GM12878 (cell line): ENCODE results near the gene MYH7. TPM values are rescaled to one million over a fixed set of nuclear protein-coding genes. Genes with fewer than 3 reads are reported as not detected.
"Not testable (repeated sequence)": the region's sequence is repeated elsewhere in the genome, so short reads cannot be mapped to it uniquely, and the experiment has no call there.

Experiments used
- ATAC-seq: fragments of 200-7000 bp; cut with Tn5 transposase; 3 replicates; pipeline ENCODE4 v1.9.1; 2020; ENCODE audit warnings: mild to moderate bottlenecking, moderate library complexity
- BruUV-seq: library from RNA; stranded (reverse); fragments of 400-500 nt; replicated peaks from 2 replicates; lab custom pipeline; 2021; lab: Mats Ljungman, UMichigan
- CTCF ChIA-PET: fragments of 300-600 bp; sonication (Branson Sonifier 250); formaldehyde crosslinking; extraction: SDS; loops from one replicate; lab custom pipeline; 2021; ENCODE audit warnings: inconsistent platforms; lab: Yijun Ruan, JAX
- POLR2A ChIA-PET: fragments of 350-600 bp; formaldehyde crosslinking; extraction: SDS; loops from one replicate; lab custom pipeline; 2021; ENCODE audit warnings: inconsistent platforms; lab: Charles Lee
- RAD21 ChIA-PET: fragments of 300-600 bp; sonication (Branson Sonifier 250); formaldehyde crosslinking; loops from one replicate; lab custom pipeline; 2023; ENCODE audit warnings: antibody characterized with exemption; ENCODE audit not compliant: unreplicated experiment; lab: Charles Lee
- SMC1A ChIA-PET: fragments of 300-600 bp; sonication (Branson Sonifier 250); formaldehyde crosslinking; loops from one replicate; lab custom pipeline; 2023; ENCODE audit not compliant: unreplicated experiment, uncharacterized antibody; lab: Charles Lee
- DNase-seq: peaks from one replicate; pipeline ENCODE4 v3.0.0-alpha.2; 2011; ENCODE audit warnings: low read depth, low spot score
- FAIRE-seq: peaks from 3 replicates; lab custom pipeline; 2011; peaks lifted over from hg19 to GRCh38; lab: Jason Lieb, UNC
- H2AFZ ChIP-seq: 2 replicates; pipeline ENCODE4 v1.6.0; 2011; ENCODE audit warnings: low read depth, low read length, control low read depth; ENCODE audit not compliant: control insufficient read depth
- H3K27ac ChIP-seq: 2 replicates; pipeline ENCODE4 v1.5.1; 2011; ENCODE audit warnings: control low read depth; ENCODE audit not compliant: control insufficient read depth, insufficient read depth
- H3K27me3 ChIP-seq, 2 experiments: replicated peaks in 1 of 2; 2 replicates each; pipeline versions ENCODE4 v1.6.0 to v1.6.1; 2011; ENCODE audit warnings: low read length in 1 of 2; ENCODE audit not compliant: control insufficient read depth in 2 of 2, insufficient read depth in 2 of 2
- H3K36me3 ChIP-seq, 2 experiments: 2 replicates each; pipeline ENCODE4 v1.5.1; 2011; ENCODE audit warnings: low read length in 1 of 2; ENCODE audit not compliant: control insufficient read depth in 2 of 2, insufficient read depth in 2 of 2
- H3K4me1 ChIP-seq: 2 replicates; pipeline ENCODE4 v1.6.1; 2011; ENCODE audit warnings: mild to moderate bottlenecking, low read length, moderate library complexity, mixed read lengths; ENCODE audit not compliant: control insufficient read depth, insufficient read depth
- H3K4me2 ChIP-seq: 2 replicates; pipeline ENCODE4 v1.6.0; 2011; ENCODE audit warnings: control low read depth; ENCODE audit not compliant: control insufficient read depth, insufficient read depth
- H3K4me3 ChIP-seq: fragments of 200-600 bp; sonication (generic); 2 replicates; pipeline ENCODE4 v1.5.1; 2016
- H3K79me2 ChIP-seq: 2 replicates; pipeline ENCODE4 v1.6.0; 2011; ENCODE audit warnings: low read length; ENCODE audit not compliant: control insufficient read depth, insufficient read depth
- H3K9ac ChIP-seq: 2 replicates; pipeline ENCODE4 v1.8.0; 2011; ENCODE audit warnings: low read length, control low read depth, mixed read lengths; ENCODE audit not compliant: control insufficient read depth, insufficient read depth
- H3K9me3 ChIP-seq: replicated peaks from 3 replicates; pipeline ENCODE4 v1.5.1; 2011; ENCODE audit warnings: mild to moderate bottlenecking, low read length; ENCODE audit not compliant: control insufficient read depth, insufficient read depth
- H4K20me1 ChIP-seq: 2 replicates; pipeline ENCODE4 v1.6.0; 2011; ENCODE audit not compliant: control insufficient read depth, insufficient read depth
- ATF7 ChIP-seq: fragments of 450-650 bp; IDR thresholded peaks from 2 replicates; pipeline ENCODE4 v1.6.1; 2016; ENCODE audit warnings: low read depth, mild to moderate bottlenecking
- ETV6 ChIP-seq, 2 experiments: fragments of 450-650 bp in 1 of 2; IDR thresholded peaks in 1 of 2; conservative IDR thresholded peaks in 1 of 2; 2 replicates each; pipeline ENCODE4 v1.6.1; 2014; ENCODE audit warnings: antibody characterized with exemption in 1 of 2, borderline replicate concordance in 1 of 2, low read depth in 1 of 2, mild to moderate bottlenecking in 1 of 2, moderate library complexity in 1 of 2
- IKZF1 ChIP-seq: fragments of 450-650 bp; conservative IDR thresholded peaks from 2 replicates; pipeline ENCODE4 v1.6.1; 2017; ENCODE audit warnings: antibody characterized with exemption, mild to moderate bottlenecking
- JUNB ChIP-seq: IDR thresholded peaks from 2 replicates; pipeline ENCODE4 v1.6.1; 2016; ENCODE audit warnings: antibody characterized with exemption, mild to moderate bottlenecking
- NKRF ChIP-seq: fragments of 450-650 bp; conservative IDR thresholded peaks from 2 replicates; pipeline ENCODE4 v1.6.1; 2017; ENCODE audit warnings: mild to moderate bottlenecking, moderate library complexity
- RB1 ChIP-seq: fragments of 450-650 bp; formaldehyde crosslinking; IDR thresholded peaks from 2 replicates; pipeline ENCODE4 v1.6.1; 2017; ENCODE audit warnings: mild to moderate bottlenecking, borderline replicate concordance
- RCOR1 ChIP-seq: conservative IDR thresholded peaks from 2 replicates; pipeline ENCODE4 v1.6.1; 2012; ENCODE audit warnings: low read depth, low read length, improper control_type of control experiment
- SPI1 ChIP-seq: IDR thresholded peaks from 2 replicates; pipeline ENCODE4 v1.6.1; 2011; ENCODE audit warnings: low read depth, mild to moderate bottlenecking, low read length, moderate library complexity, borderline replicate concordance; ENCODE audit not compliant: insufficient read depth
- WGBS: methylation state at CpG from one replicate; pipeline ENCODE4 v1.1.6; 2016; ENCODE audit warnings: low lambda C conversion rate; ENCODE audit not compliant: insufficient replicate concordance, insufficient coverage; ENCODE audit errors: missing lambda C conversion rate; 5-methylcytosine and 5-hydroxymethylcytosine counted together
- in situ Hi-C: fragments of 300-500 bp; cut with MboI; formaldehyde crosslinking; loops from 9 replicates; pipeline ENCODE4 v1.14.3; 2018; ENCODE audit warnings: mixed read lengths
- intact Hi-C: fragments of 100-400 bp; cut with micrococcal nuclease; formaldehyde crosslinking; loops from one replicate; pipeline ENCODE4 v1.14.2; 2022; ENCODE audit not compliant: unreplicated experiment
- polyA plus RNA-seq, 11 experiments: library from polyadenylated mRNA; depleted of rRNA in 4 of 11; unstranded in 6 of 11; stranded (reverse) in 5 of 11; fragments of >200 nt; fragmentation: Nextera tagmentation in 4 of 11; fragmentation: Illumina TruSeq in 1 of 11; extraction: Ambion mirVana in 4 of 11; extraction: Trizol in 1 of 11; gene quantifications; 1 replicate in 1 of 11; 2 replicates in 10 of 11; pipeline versions ENCODE4 v1.2.1 to v1.2.3, GENCODE V29; 2011 to 2016; ENCODE audit warnings: inconsistent platforms in 2 of 11, missing spikeins in 2 of 11, low read depth in 1 of 11
- total RNA-seq, 4 experiments: library from RNA; depleted of rRNA in 3 of 4; stranded (reverse); fragments of >200 nt in 3 of 4; fragmentation: Illumina TruSeq in 1 of 4; extraction: Trizol in 1 of 4; gene quantifications; 2 replicates each; pipeline versions ENCODE4 v1.2.1 to v1.2.3, GENCODE V29; 2013 to 2021
- TF ChIP-seq, protein P1 (sequence below): fragments of 150-350 bp; IDR thresholded peaks from 2 replicates; pipeline ENCODE4 v1.6.1; 2016; ENCODE audit warnings: low read depth, low read length

Gene MYH7
- total and polyA plus RNA-seq, 10 of the 15 experiments (the other 5 are each of a cell fraction or from before 2014, with no cell fraction given) = 0.04 to 0.10 (median 0.05) TPM; not detected in 4

DNA sequence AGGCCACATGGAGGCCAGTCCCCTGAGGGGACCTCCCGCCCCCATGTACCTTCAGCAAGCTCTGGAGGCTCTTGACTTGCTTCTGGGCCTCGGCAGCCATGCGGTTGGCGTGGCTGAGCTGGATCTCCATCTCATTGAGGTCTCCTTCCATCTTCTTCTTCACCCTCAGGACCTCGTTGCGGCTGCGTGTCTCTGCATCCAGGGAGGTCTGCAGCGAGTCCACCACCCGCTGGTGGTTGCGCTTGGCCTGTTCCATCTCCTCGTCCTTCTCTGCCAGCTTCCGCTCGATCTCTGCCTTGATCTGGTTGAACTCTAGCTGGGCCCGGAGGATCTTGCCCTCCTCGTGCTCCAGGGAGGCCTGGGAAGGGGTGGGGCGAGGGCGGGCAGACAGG, 49.2 kb downstream of the MYH7 start:
- DNase-seq, H3K4me3 ChIP-seq, intact Hi-C loops, H3K4me1 ChIP-seq, H3K9me3 ChIP-seq, H2AFZ ChIP-seq, CTCF ChIA-PET, H4K20me1 ChIP-seq, POLR2A ChIA-PET, H3K27ac ChIP-seq, RAD21 ChIA-PET, ATAC-seq, H3K36me3 ChIP-seq, BruUV-seq, H3K27me3 ChIP-seq, FAIRE-seq, SMC1A ChIA-PET, H3K9ac ChIP-seq, in situ Hi-C loops, H3K4me2 ChIP-seq, H3K79me2 ChIP-seq: not testable (repeated sequence)
- 37% methylated on average over 14 of the region's 17 CpGs for WGBS

DNA sequence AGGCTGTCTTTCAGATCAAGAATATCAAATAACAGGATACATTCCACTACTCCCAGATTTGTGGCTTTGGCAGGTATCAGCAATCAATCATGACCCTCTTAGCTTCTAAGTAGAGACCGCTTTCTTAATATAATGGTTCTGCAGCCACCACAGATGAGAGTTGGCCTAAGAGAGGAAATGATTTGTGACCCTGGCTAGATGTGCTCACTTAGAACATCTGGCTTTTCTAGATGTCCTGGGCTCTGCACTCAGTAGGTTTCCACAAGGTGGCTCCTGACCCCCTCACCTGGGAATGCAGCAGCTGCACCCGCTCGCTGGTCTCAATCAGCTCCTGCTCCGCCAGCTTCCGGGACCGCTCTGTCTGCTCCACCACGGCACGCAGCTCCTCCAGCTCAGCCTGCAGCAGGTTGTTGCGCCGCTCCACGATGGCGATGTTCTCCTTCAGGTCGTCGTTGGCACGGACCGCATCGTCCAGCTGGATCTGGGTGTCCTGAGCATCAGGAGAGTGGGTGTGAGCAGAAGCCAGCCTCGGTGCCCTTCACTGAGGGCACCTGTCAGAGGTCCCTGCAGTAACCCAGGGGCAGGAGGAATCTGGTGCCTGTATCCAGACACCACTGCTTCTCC, 49.7 kb downstream of the MYH7 start:
- no peak for TF ChIP-seq JUNB
- no peak for TF ChIP-seq RCOR1
- no peak for TF ChIP-seq ETV6 (conservative IDR thresholded peaks at IDR 0.05 in 1 of 2, IDR thresholded peaks at IDR 0.05 in 1 of 2; ENCODE audit: borderline replicate concordance in 1 of 2, low read depth in 1 of 2)
- no peak for TF ChIP-seq IKZF1
- TF ChIP-seq ATF7 = no peak
- no peak for TF ChIP-seq SPI1
- no peak for TF ChIP-seq NKRF
- TF ChIP-seq, protein P1, sequence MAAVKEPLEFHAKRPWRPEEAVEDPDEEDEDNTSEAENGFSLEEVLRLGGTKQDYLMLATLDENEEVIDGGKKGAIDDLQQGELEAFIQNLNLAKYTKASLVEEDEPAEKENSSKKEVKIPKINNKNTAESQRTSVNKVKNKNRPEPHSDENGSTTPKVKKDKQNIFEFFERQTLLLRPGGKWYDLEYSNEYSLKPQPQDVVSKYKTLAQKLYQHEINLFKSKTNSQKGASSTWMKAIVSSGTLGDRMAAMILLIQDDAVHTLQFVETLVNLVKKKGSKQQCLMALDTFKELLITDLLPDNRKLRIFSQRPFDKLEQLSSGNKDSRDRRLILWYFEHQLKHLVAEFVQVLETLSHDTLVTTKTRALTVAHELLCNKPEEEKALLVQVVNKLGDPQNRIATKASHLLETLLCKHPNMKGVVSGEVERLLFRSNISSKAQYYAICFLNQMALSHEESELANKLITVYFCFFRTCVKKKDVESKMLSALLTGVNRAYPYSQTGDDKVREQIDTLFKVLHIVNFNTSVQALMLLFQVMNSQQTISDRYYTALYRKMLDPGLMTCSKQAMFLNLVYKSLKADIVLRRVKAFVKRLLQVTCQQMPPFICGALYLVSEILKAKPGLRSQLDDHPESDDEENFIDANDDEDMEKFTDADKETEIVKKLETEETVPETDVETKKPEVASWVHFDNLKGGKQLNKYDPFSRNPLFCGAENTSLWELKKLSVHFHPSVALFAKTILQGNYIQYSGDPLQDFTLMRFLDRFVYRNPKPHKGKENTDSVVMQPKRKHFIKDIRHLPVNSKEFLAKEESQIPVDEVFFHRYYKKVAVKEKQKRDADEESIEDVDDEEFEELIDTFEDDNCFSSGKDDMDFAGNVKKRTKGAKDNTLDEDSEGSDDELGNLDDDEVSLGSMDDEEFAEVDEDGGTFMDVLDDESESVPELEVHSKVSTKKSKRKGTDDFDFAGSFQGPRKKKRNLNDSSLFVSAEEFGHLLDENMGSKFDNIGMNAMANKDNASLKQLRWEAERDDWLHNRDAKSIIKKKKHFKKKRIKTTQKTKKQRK = no peak
- TF ChIP-seq RB1 = no peak
- Histone ChIP-seq H3K9me3 (no peaks in the 10 kb centered on the region), H3K9ac (no peak overlapping the region), H3K27me3 (no peaks in the 10 kb centered on the region; a peak in 2 of 4 replicates), H3K4me2 (no peak overlapping the region), H4K20me1 (no peaks in the 10 kb centered on the region), H3K4me1 (no peaks in the 10 kb centered on the region), H3K27ac (no peak overlapping the region), H3K36me3 (no peaks in the 10 kb centered on the region), H3K79me2 (no peaks in the 10 kb centered on the region), H3K4me3 (no peak overlapping the region), H2AFZ (no peak overlapping the region)
- RAD21 ChIA-PET = no interaction called here
- POLR2A ChIA-PET = no interaction called here
- 56% methylated on average over 9 of the region's 18 CpGs for WGBS
- FAIRE-seq (no peak), DNase-seq (no peak), ATAC-seq (no peak)
- CTCF ChIA-PET = interaction anchor here (0.6 kb wide), 1 partner anchor 425 kb away, joined by 4 read pairs; no protein-coding TSS in a partner anchor
- intact Hi-C loops = no loop called here
- in situ Hi-C loops = no loop called here
- BruUV-seq = no TSS peak
- SMC1A ChIA-PET = no interaction called here
